GM10266 (cell line): ENCODE data around the gene LTBR.

ENCODE experiments used
- DNase-seq: peaks from one replicate; pipeline ENCODE4 v3.0.0; 2012; ENCODE audit errors: extremely low spot score
- CTCF ChIP-seq: IDR thresholded peaks from 2 replicates; pipeline ENCODE4 v1.5.1; 2012; ENCODE audit warnings: mild to moderate bottlenecking, low read depth; ENCODE audit not compliant: control insufficient read depth, insufficient read depth; ENCODE audit errors: missing control alignments

The LTBR gene

GRCh38 chr12:6352193-6353173 is 31.5 kb upstream of the LTBR start:
- no peak for DNase-seq
- no peak for TF ChIP-seq CTCF

- no peak for DNase-seq
- no peak for TF ChIP-seq CTCF
Measured at GRCh38 chr12:6354495-6355393, 29.2 kb upstream of the LTBR start.

GRCh38 chr12:6355491-6356373 is 28.2 kb upstream of the LTBR start:
- DNase-seq, result no peak
- no peak for TF ChIP-seq CTCF

- TF ChIP-seq CTCF, result no peak
- DNase-seq, result no peak
Measured at GRCh38 chr12:6356374-6356820, 27.6 kb upstream of the LTBR start.

GRCh38 chr12:6358881-6359280 is 25.1 kb upstream of the LTBR start:
- TF ChIP-seq CTCF, result no peak
- DNase-seq, result no peak

GRCh38 chr12:6360080-6360571 is 23.8 kb upstream of the LTBR start:
- TF ChIP-seq CTCF, result no peak
- DNase-seq, result no peak
